Inflammatory macrophage (primary cell): Measurements from ENCODE around the gene VSTM4.

Source experiments
- DNase-seq, 2 donors: peaks; one replicate each; pipeline ENCODE4 v3.0.0-alpha.2; 2020 to 2022

The VSTM4 gene

DNA sequence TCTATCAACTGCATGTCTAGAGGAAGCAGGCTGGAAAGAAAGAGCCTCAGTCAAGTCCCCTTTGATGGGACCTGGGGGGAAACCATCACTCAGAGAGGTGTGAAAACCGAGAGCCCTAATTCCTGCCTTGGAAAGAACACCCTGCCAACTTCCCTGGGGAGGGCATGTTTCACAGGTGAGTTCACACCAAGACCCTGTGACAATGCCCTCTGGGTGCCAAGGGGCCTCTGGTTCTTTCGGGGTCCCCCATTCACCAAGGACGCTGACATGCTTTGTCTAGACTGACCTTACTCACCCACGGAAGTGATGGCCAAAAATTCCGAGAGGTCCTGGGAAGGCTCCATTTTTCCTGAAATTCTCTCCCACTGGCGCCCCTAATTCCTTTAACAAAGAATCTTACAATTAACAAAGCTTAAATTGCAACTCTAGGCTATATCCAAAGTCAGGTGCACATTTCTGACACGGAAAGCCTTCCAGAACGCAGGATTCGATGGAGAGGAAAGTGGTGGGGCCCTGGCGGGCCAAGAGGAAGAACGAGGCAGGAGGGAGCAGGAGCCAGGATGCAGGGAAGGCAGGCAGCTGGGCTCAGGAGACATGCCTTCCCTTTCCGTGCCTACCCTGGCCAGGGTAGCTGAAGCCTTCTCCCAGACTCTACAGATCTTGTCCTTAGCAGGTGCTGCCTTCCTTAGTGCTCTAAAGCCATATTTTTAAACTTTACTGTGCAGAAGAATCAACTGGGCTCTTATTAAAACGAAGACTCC, 23.7 kb downstream of the VSTM4 start:
- no peak for DNase-seq

DNA sequence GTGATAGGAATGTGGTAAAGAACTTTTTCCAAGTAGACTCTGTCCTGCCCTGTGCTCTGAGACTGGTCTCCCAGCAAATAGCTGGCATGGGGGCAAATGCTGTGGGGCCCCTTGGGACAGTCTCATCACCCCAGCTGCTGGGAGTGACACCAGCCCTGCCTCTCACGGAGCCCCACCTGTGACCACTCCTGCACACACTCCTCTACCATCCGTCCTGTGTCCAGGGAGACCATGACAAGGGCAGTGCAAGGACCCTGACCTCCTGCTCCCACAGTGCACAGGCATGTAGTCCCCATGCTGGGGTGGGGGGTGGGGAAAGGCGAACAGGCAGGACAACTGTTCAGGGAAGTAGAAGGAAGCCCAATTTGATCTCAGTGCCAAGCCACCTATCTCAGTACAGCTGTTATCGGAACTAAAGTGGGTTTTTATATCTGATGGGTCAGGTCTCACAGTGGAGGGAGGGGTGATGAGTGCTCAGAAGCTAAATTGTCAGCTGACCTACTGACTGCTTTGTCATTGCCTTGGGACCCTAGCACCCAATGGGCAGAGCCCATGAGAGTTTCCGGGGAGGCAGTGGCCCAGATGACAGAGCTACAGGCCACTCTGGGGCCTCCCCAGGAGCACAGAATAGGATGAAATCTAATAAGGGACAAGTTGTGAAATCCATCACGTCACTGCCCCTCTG, 24.5 kb downstream of the VSTM4 start:
- DNase-seq, result no peak

DNA sequence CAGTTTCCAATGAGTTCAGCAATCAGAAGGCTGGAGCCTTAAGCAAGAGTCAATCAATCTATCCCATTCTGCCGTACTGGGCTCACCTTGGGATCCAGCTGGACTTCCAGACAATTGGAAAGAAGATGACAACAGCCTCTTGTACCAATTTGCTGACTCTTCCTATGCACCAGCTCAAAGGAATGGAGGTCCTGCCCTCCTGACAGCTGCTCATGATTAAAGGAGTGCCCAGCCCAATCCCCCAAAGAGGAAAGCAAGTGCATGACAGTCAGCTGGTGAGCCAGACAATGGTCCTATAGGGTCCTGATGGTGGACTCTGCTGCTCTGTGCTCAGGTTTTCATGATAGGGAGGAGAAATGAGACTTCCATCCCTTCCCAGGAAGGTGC, 25.1 kb downstream of the VSTM4 start:
- DNase-seq, result no peak

DNA sequence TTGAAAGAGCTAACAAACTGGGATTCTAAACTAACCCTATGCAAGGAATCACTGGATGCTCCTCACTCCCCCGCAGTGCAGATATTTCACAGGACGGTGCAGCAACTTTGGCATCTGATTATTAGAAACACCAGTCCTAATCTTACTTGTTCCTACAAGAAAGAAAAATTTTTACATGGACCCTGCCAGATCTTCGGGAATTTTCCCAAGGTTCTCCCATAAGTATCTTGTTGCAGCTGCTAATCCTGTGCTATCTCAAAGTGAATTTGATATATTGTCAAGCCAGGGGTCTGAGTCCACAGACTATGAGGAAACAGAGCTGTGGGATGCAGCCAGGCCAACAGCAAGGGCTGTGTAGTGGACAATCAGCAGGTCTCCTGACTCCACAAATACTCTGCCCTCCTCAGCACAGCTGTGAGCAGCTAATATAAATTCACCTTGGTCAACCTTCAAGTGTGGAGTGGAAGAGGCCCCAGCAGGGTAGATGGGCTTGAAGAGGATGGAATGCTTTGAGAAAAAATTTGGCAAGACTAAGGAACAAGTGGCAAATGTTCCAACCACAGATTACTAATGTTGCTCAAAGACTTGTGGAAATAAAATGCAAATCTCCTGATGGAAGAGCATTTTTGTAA, 25.6 kb downstream of the VSTM4 start:
- no peak for DNase-seq

DNA sequence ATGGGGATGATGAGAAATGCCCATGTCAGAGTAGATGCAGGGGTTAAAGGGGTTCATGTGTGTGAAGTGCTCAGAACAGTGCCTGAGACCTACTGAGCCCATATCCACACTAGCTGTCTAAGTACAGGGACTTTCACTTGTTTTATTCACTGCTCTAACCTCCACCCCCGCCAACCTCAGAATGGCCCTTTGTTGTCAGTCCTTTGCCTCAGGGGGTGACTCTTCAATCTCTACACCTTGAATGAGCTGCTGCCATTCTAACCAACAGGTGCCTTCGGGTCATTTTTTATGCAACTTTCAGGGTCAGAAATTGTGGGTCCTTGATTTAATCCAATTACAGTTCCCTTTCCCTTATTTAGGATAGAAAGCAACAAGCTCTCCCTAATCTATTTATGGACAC, 26.2 kb downstream of the VSTM4 start:
- DNase-seq, result no peak

DNA sequence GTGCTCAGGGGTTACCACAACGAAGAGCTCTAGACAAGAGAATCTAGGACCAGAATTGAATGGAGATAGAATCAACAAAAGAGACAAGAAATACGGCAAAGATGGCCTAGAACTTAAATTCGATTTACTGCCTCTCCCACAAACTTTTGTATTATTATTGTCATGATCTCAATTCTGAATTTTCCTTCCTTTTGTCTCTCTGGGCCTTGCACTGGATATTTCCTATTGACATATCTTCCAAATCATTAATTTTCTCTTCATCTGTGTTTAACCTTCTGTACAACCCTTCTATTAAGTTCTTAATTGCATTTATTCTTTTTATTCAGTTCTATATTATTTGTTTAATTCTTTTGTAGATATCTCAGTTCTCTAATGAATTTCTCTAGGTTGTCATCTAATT, 28.4 kb downstream of the VSTM4 start:
- DNase-seq, result no peak

DNA sequence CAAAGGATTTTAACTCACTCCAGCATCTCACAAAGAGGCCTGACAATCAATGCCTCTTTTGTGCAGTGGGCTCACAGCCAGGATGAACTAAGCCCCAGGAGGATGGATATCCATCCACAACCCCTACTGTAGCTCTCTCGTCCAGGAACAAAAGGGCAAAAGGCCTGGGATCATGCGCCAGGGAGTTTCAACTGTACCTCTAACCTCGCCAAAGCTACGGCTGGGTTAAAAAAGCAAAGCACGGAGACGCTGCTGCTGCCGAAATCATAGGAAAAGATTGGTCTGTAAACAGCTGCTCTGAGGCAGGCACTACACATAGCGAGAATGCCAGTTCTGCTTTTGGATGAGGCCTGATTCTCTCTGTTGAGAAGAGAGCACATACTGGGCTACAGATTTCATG, 32.1 kb downstream of the VSTM4 start:
- no peak for DNase-seq

DNA sequence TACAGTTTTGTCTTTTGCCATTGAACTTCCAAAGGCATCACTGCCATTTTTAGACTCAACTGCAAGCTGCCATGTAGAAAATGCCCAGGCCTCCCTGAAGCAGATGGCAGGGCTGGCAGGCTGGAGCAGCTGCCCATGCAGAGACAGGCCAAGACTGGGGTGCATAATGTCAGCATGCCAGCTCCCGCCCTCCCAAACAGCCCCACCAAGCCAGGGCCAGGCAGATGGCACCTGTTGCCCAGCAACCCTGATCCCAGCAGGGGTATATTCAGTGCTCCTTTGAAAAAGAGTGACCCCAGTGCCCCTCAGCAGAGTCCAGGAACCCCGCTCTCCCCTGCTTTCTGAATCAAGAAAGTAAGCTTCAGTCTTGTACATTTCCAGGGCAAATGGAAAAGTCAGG, 32.6 kb downstream of the VSTM4 start:
- DNase-seq, result no peak

DNA sequence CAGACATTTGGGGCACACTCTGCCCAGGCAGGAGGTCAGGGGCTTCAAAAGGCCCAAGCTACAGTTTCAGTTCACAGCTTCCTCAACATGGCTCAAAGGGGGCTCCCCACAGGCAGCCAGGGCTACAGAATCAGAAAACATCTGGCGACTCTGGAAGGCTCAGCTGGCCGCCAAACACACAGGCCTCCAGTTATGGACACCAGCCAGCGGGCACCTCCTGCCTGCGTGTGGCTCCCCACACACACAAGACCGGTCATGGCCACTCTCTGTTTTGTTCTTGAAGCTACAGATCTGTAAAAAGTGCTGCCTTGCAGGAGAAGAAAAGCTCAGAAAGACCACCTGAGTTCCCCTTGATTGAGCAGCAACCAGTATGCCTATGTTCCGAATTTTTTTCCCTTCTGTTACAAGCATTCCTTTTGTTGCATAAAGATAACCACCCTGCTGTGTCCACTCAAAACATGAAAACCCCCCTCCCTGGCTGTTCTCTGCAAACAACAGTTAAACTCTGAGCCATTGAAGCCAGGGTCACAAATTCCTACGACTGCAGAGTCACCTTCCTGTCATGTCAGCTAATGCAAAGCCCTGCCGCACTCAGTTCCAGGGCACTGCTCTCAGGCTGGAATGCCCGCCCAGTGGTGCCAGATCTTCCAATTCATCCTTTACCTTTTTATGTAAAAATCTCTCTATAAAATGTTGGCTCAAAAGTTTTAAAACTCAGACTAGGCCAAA, 33.6 kb downstream of the VSTM4 start:
- DNase-seq, result no peak

DNA sequence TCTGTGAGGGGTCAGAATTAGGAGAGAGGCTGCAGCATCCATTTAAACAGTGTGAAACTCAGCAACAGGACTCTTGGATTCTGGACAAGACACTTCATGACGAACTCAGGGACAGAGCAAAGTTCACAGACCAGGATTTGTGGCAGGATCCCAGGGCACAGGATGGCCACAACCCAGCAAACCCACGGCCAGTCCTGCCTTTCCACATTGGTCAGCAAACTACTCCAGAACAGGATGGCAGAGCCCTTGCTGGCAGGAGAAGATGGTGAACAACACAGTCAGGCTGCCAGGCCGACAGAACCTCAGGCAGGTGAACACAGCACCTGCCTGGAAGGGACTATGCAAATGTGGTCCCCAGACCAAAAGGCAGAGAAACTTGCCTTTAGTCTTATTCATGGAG, 34.4 kb downstream of the VSTM4 start:
- DNase-seq, result no peak

DNA sequence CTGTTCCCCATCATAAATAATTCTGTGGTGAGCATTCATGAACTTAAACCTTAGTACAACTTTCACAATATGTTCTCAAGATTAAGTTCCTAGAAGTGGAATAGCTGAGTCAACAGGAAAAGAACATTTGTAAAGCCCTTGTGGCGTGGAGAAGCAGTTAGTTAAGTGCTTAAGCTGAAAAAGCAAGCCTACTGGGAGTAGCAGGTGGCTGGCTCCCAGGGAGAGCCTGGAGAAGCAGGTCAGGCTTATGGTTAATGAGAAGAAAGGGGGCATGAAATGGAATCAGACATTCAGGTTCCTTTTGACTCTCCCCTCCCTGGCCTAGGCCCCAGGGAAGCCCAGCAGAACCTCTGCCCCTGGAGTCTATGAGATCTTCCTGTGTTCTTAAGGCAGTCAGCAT, 35.3 kb downstream of the VSTM4 start:
- DNase-seq, result peak; percentile 34 to 59

DNA sequence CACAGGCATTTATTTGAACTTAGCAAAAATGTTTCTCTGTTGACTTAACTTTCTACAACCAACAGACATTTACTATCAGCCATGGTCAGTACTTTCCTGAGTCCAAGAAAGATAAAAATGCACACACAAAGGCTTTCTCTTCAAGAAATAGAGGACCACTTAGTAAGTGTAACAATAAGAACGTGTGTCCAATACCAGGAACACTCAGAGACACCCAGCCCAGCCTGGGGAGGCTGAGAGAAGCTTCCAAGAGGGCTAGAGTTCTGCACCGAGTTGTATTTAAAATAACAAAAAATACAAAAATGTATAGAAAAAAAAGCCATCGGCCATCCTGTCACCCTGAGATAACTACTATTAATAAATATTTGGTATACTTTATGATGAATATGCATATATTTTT, 35.8 kb downstream of the VSTM4 start:
- DNase-seq, result no peak

DNA sequence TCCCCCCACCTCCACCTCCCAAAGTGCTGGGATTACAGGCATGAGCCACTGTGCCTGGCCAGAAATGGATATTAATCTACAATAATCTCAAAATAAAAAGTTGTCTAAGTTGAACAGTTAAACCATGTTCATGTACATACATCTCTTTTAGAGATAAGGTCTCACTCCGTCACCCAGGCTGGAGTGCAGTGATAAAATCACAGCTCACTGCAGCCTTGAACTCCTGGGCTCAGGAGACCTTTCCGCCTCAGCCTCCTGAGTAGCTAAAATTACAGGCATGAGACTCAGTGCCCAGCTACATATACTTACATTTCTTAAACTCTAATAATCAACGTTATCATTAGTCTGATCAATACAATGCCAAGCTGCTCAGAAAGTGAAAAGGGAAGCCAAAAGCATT, 36.2 kb downstream of the VSTM4 start:
- no peak for DNase-seq

DNA sequence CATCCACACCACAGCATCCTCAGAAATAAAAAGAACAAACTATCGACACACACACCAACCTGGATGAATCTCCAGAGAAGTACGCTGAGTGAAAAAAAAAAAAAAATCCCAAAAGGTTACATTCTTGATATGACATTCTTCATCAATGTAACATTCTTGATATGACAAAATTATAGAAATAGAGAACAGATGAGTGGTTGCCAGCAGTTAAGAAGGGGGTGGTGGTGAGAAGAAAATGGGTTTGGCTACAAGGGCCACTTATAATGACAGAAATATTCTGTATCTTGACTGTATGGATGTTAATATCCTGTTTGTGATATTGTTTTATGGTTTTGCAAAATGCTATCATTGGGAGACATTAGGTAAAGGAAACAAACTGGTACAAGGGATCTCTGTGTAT, 36.9 kb downstream of the VSTM4 start:
- no peak for DNase-seq

DNA sequence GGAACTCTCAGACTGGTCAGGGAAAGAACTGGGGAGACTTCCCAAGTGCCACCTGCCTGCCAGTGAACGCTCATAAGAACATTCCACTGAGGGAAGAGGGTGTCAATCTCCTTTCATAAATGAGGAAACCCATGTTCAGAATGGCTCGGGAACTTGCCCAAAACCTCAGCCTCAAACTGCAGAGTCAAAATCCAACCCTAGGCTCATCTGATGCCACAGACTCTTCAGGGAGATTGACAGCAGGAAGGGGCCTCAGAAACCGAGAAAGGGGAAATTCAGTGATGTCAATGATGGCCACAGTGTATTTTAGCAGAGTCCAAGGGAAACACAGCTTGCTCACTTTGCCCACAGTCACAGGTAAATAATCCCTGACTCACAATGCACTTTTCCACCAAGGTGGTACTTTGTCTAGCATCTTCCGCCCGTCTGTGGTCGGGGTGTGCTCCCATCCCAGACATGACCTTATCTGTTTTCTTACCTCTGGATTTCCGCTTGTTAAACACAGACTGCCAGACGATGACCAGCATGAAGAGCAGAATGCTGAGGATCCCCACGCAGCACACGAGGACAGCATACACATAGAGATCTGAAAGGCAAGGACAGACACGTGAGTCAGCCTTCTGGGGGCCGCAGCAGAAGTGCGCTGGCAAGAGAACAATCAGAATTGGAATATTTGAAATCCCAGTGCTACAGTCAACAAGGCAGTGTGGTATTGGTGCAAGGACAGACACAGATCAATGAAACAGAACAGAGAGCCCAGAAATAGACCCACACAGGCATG, 38.4 kb downstream of the VSTM4 start:
- DNase-seq, result peak in 1 of 2 donors; percentile 5

DNA sequence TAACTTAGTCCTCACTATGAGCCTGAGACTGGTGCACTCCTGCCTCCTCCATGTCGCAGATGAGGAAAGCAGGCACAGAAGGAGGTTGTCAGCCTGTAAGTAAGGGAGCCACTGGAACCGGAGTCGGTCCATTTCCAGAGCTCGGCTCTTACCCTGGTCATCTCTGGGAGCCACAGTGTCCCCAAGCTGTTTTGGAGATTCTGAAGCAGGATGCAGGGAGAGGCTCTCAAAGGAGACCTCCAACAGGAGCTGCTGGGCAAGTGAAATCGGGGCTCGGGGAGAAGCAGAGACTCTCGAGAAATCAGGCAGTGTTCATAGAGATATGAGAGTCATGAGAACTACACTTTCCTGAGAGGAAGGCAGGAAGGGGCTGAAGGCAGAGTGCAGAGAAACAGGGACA, 39.0 kb downstream of the VSTM4 start:
- no peak for DNase-seq

DNA sequence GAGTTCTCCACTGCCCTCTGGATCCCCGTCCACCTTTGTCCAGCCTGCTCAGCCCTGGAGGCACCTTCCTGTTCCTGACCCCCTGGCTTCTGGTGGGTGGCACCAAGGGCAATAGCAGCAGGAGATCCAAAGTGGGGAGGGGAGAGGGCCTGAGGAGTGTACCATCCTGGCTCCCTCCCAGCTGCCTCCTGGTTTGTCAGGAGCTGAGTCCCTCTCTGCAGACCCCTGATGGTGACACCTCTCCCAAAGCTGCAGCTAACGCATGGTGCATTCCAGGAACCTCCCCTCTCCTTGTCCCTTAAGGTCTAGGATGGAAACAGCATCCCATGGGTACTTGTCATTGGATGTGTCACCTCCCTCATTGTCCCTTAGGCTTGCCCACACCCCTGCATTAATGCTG, 39.6 kb downstream of the VSTM4 start:
- no peak for DNase-seq

DNA sequence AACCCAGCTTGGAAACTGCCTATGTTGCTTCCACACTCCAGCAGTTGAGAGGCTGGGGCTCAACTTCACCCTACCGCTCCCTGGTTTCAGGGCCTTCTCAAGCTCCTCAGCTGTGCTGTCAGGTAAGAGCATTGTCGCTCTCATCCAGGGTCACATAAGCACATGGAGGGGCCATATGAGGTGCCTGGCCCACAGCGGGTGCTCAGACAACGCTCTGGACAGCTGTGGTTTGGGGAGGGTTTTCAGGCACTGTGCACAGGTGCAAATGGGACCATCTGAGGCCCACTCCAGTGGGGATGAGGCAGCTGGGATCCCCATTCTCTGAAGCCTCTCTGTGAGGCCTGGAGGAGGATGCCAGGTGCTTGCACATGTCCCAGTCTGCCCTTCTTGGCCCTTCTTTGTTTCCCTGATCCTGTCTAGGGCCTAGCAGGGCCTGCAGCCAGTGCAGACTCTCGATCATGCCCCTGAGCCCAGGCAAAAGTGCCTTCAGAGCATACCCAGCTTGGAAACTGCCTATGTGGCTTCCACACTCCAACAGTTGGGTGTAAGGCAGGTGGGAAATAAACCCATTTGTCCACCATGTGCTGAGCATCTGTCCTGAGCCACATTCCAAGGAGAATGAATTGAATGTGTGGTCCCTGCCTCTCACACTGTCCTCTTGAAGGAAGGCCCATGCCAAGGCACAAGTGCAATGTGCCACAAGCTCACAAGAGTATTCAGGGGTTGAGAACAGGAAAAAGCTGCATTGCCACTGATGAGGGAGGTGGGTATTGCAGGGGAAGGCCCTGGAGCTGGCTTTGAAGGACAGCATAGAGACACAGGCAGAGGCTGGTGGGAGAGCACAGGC, 40.3 kb downstream of the VSTM4 start:
- no peak for DNase-seq

DNA sequence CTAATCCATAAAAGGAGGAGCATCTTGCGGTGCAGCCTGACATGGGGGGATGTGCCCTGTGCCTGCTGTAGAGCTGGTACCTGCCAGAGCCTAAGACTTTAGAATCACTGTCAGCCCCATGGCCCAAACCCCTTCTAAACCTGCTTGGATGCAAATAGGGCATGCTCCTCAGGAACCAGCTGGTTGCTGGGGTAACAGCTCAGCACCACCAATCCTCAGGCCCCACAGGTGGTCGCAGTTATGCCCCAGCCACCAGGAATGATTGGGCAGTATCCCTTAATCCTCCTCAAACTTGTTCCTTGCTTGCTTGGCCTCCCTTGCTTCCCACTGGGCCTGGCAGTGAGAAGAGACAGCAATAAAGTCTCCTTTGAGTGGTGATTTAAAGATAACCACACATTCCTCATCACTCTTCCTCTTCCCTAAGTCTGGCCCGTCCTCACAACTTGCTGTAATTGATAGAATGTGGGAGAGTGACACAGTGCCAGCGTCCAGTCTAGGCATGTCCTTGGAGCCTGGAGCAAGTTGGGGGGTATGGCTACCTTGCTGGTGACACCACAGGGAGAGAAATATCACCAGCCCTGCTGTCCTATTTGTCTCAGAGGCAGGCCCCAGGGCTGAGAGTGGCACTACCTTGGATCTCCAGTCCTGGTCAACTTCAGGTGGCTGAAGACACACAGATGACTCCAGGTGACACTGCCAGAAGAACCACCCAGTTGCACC, 43.0 kb downstream of the VSTM4 start:
- no peak for DNase-seq

DNA sequence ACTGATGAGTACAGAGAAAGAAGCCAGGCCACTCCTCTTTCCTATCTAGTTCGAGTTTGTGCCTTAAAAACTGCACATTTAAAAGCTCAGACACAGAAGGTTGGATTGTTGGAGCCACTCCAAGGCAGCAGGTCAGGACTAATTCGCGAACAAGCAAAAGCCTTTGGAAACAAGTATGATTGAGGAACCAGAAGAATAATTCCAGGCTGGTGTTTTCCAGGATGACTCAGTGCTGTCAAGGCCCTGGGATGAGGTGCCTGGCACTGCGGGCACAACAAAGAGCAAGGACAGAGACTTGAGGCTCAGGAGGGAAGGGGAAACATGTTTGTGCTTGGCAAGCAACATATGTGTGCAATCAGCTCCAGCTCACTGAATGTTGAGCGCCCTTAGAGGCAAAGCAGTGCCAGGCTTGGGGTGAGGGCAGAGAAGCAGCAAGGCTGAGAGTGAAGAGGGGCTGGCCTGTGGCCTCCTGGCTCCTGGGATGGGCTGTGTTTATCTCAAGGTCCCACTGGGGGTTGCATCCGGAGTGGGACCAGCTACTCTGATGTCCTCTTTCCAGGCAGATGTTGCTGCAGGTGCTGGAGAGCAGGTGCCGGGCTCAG, 44.1 kb downstream of the VSTM4 start:
- no peak for DNase-seq

DNA sequence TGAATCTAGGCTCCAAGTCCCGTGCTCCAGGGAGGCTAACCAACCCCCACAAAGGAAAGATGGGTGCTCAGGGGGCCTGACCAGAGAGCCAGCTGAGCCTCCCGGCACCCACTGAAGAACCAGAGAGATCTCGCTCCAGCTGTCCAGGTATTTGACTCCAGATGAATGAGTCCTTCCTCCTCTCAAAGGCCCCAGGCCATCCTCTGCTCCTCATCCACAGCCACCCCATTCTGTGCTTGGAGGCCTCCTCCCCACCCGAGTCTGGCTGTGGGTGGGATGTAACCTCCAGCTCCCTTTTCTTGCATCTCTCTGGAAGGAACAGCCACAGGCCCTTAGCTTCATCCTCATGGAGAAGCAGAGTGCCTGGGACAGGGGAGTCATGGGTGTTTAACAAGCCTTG, 44.6 kb downstream of the VSTM4 start:
- no peak for DNase-seq
